K562 (cell line): ENCODE data around the gene NFATC3. TPM values are rescaled to one million over a fixed set of nuclear protein-coding genes. Genes with fewer than 3 reads are reported as not detected.
A peak's percentile ranks its signal among the peaks of the same experiment; 100 is the strongest.

Experiments used
- ATAC-seq: fragments of 200-7000 bp; cut with Tn5 transposase; 3 replicates; pipeline ENCODE4 v1.9.1; 2020; ENCODE audit warnings: moderate library complexity
- BruUV-seq: library from RNA; stranded (reverse); fragments of 400-500 nt; replicated peaks from 2 replicates; lab custom pipeline; 2021; lab: Mats Ljungman, UMichigan
- CTCF ChIA-PET: fragments of 300-600 bp; formaldehyde crosslinking; extraction: SDS; loops from one replicate; lab custom pipeline; 2021; ENCODE audit warnings: low intra/inter-chr PET ratio; lab: Yijun Ruan, JAX
- POLR2A ChIA-PET: fragments of 300-600, 350-650 bp; sonication (Branson Sonifier 250); formaldehyde crosslinking; extraction: SDS; loops from one replicate; lab custom pipeline; 2021; ENCODE audit warnings: antibody characterized with exemption, inconsistent platforms; lab: Yijun Ruan, JAX
- DNase-seq, 4 experiments: peaks; one replicate each; pipeline versions ENCODE4 v3.0.0 to v3.0.0-alpha.2; 2011 to 2018; ENCODE audit warnings: low spot score in 3 of 4, mixed read lengths in 3 of 4; ENCODE audit errors: extremely low read depth in 1 of 4
- FAIRE-seq: peaks from 2 replicates; lab custom pipeline; 2011; peaks lifted over from hg19 to GRCh38; lab: Jason Lieb, UNC
- H2AFZ ChIP-seq: 2 replicates; pipeline ENCODE4 v1.6.0; 2011; ENCODE audit warnings: low read depth, low read length, control low read depth, inconsistent platforms
- H3K27ac ChIP-seq: fragments of 200-600 bp; 3 replicates; pipeline ENCODE4 v1.8.0; 2011; ENCODE audit warnings: low read depth, mild to moderate bottlenecking, control low read depth, inconsistent platforms, low read length, moderate library complexity, mixed read lengths; ENCODE audit errors: extremely low read depth
- H3K27me3 ChIP-seq, 2 experiments: fragments of 300-600 bp in 1 of 2; 2 replicates in 1 of 2; 3 replicates in 1 of 2; pipeline versions ENCODE4 v1.6.0 to v1.8.0; 2011; ENCODE audit warnings: inconsistent platforms in 2 of 2, low read length in 2 of 2, mild to moderate bottlenecking in 1 of 2, mixed read lengths in 1 of 2, moderate library complexity in 1 of 2; ENCODE audit not compliant: control insufficient read depth in 2 of 2, insufficient read depth in 2 of 2
- H3K36me3 ChIP-seq: fragments of 300-600 bp; 3 replicates; pipeline ENCODE4 v1.8.0; 2011; ENCODE audit warnings: mild to moderate bottlenecking, low read length, inconsistent platforms; ENCODE audit not compliant: control insufficient read depth, insufficient read depth
- H3K4me1 ChIP-seq, 2 experiments: fragments of 200-600 bp in 1 of 2; replicated peaks in 1 of 2; 2 replicates in 1 of 2; 3 replicates in 1 of 2; pipeline versions ENCODE4 v1.5.1 to v1.8.0; 2011; ENCODE audit warnings: inconsistent platforms in 2 of 2, low read length in 2 of 2, mild to moderate bottlenecking in 1 of 2, mixed read lengths in 1 of 2, moderate library complexity in 1 of 2; ENCODE audit not compliant: control insufficient read depth in 2 of 2, insufficient read depth in 2 of 2
- H3K4me2 ChIP-seq: 2 replicates; pipeline ENCODE4 v1.6.1; 2011; ENCODE audit warnings: low read length, control low read depth, inconsistent platforms, mixed read lengths; ENCODE audit not compliant: insufficient read depth
- H3K4me3 ChIP-seq: fragments of 200-600 bp; sonication (generic), shearing (Covaris generic); 2 replicates; pipeline ENCODE4 v1.5.1; 2016; ENCODE audit warnings: control low read depth, inconsistent platforms
- H3K79me2 ChIP-seq: fragments of 200-600 bp; 3 replicates; pipeline ENCODE4 v1.8.0; 2011; ENCODE audit warnings: low read length, inconsistent platforms; ENCODE audit not compliant: control insufficient read depth, insufficient read depth
- H3K9ac ChIP-seq, 2 experiments: 2 replicates each; pipeline versions ENCODE4 v1.6.0 to v1.6.1; 2011; ENCODE audit warnings: low read depth in 2 of 2, low read length in 2 of 2, control low read depth in 1 of 2, inconsistent platforms in 1 of 2, mild to moderate bottlenecking in 1 of 2, mixed read lengths in 1 of 2; ENCODE audit not compliant: insufficient read depth in 1 of 2
- H3K9me1 ChIP-seq: one replicate; pipeline ENCODE4 v1.6.0; 2011; ENCODE audit warnings: inconsistent platforms, mild to moderate bottlenecking, low read length, moderate library complexity; ENCODE audit not compliant: control insufficient read depth, insufficient read depth
- H3K9me3 ChIP-seq: replicated peaks from 2 replicates; pipeline ENCODE4 v1.5.1; 2011; ENCODE audit warnings: low read depth, low read length, inconsistent platforms; ENCODE audit not compliant: control insufficient read depth, insufficient read depth
- H4K20me1 ChIP-seq: replicated peaks from 2 replicates; pipeline ENCODE4 v1.6.1; 2011; ENCODE audit warnings: low read length, inconsistent platforms, mixed read lengths; ENCODE audit not compliant: control insufficient read depth, insufficient read depth
- CLOCK ChIP-seq: fragments of 250-450 bp; sonication (Bioruptor Pico); IDR thresholded peaks from 2 replicates; pipeline ENCODE4 v1.4.0; 2020; ENCODE audit warnings: mild to moderate bottlenecking, moderate library complexity, borderline replicate concordance
- PRDM10 ChIP-seq: fragments of 450-650 bp; IDR thresholded peaks from 2 replicates; pipeline ENCODE4 v1.6.1; 2018; ENCODE audit not compliant: partially characterized antibody
- RAD51 ChIP-seq: fragments of 450-650 bp; IDR thresholded peaks from 2 replicates; pipeline ENCODE4 v1.7.1; 2016; ENCODE audit warnings: low read depth, mild to moderate bottlenecking, borderline replicate concordance
- ZNF316 ChIP-seq: fragments of 450-650 bp; IDR thresholded peaks from 2 replicates; pipeline ENCODE4 v1.6.1; 2016
- ZNF354B ChIP-seq: fragments of 250-450 bp; sonication (Bioruptor Pico); IDR thresholded peaks from 2 replicates; pipeline ENCODE4 v1.4.0; 2020
- ZNF830 ChIP-seq: fragments of 250-450 bp; sonication (Bioruptor Pico); IDR thresholded peaks from 2 replicates; pipeline ENCODE4 v1.5.0; 2021; ENCODE audit warnings: mild to moderate bottlenecking
- in situ Hi-C: fragments of 300-500 bp; cut with MboI; formaldehyde crosslinking; loops from 4 replicates; pipeline ENCODE4 v1.15.0; 2018; ENCODE audit warnings: inconsistent platforms, mixed read lengths
- intact Hi-C: fragments of 100-400 bp; cut with micrococcal nuclease; formaldehyde crosslinking; loops from 2 replicates; pipeline ENCODE4 v1.14.2; 2022
- polyA plus RNA-seq, 8 experiments: library from polyadenylated mRNA; depleted of rRNA in 4 of 8; stranded (reverse) in 5 of 8; unstranded in 3 of 8; fragments of >200 nt; fragmentation: Nextera tagmentation in 2 of 8; fragmentation: Illumina TruSeq in 1 of 8; extraction: Ambion mirVana in 2 of 8; extraction: Trizol in 1 of 8; gene quantifications; 2 replicates each; pipeline versions ENCODE4 v1.2.1 to v1.2.3, GENCODE V29; 2011 to 2014; ENCODE audit warnings: inconsistent platforms in 1 of 8, missing spikeins in 1 of 8
- total RNA-seq, 7 experiments: library from RNA; depleted of rRNA in 6 of 7; stranded (reverse); fragments of >200 nt in 6 of 7; fragmentation: Illumina TruSeq in 2 of 7; extraction: Trizol in 2 of 7; gene quantifications; 2 replicates each; pipeline versions ENCODE4 v1.2.1 to v1.2.3, GENCODE V29; 2011 to 2021; ENCODE audit warnings: low replicate concordance in 1 of 7

Gene NFATC3
- total and polyA plus RNA-seq, 9 of the 15 experiments (the other 6 are each of a cell fraction or from before 2014, with no cell fraction given), result 15.7 to 98.4 (median 59.4) TPM

- Histone ChIP-seq H3K27ac (peak overlapping the region; percentile 97; the same call in 2 of the 3 replicates), H3K9ac (no peak overlapping the region; a peak in 1 of 4 replicates), H3K9me1 (peaks cover 2% of the 10 kb centered on the region), H3K4me1 (peaks cover 62 to 64% of the 10 kb centered on the region in 2 experiments), H3K79me2 (peaks cover 22% of the 10 kb centered on the region), H3K4me3 (no peak overlapping the region), H2AFZ (no peak overlapping the region), H3K36me3 (peaks cover 20% of the 10 kb centered on the region), H4K20me1 (no peaks in the 10 kb centered on the region), H3K9me3 (no peaks in the 10 kb centered on the region), H3K27me3 (no peaks in the 10 kb centered on the region), H3K4me2 (no peak overlapping the region)
- ChIA-PET CTCF (no interaction called here), POLR2A (interaction anchor here (0.6 kb wide), 1 partner anchor 17 kb away, joined by 3 read pairs; no protein-coding TSS in a partner anchor)
- DNase-seq (no peak), ATAC-seq (no peak), FAIRE-seq (peak; percentile 37)
- in situ Hi-C loops (no loop called here), intact Hi-C loops (no loop called here)
- TF ChIP-seq ZNF830 (CRISPR knock-in tag) (peak; percentile 21; the same call in 1 of the 2 replicates), CLOCK (CRISPR knock-in tag) (no peak), PRDM10 (peak; percentile 33), ZNF354B (no peak), RAD51 (no peak), ZNF316 (peak; percentile 17; the same call in 1 of the 2 replicates)
- no TSS peak for BruUV-seq
Measured at GRCh38 chr16:68081861-68082628, 3.1 kb upstream of the NFATC3 start.
